Measurements from ENCODE around the gene C1orf159.
A peak's percentile ranks its signal among the peaks of the same experiment; 100 is the strongest.
"Not testable (repeated sequence)": the region's sequence is repeated elsewhere in the genome, so short reads cannot be mapped to it uniquely, and the experiment has no call there.

Gene C1orf159

DNA sequence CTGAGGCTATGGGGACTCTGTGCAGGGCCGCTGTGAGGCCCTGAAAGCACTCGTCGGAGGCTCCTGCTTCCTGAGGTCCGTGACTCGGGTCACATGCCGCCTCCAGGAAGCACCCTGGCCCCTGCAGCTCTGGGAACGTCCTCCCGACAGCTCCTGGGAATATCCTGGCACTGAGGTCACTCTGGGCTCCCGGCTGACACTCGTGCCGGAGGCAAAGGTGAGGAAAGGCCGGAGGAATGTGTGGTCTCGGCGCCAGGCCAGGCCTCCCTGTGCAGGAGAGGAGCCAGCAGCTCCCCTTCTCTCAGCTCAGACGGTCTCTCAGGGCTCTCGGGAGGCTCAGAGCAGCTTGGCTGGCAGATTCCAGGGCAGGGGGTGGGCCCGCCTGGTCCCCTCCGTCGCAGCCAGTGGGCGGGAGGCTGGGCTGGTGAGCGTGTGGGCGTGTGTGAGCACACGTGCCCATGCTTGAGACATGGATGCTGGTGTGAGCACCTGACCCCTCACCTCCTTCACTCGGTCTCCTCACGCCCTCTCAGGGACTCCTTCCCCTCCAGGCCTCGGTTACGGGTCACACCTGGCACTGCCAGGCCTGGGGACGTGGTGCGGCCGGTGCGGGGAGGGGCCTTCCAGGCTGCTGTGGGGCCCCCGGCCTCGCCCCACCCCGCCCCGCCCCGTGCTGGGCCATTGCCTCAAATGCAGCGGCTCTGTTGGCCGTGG, 36.3 kb downstream of the C1orf159 start:
- DNase-seq = peak in 1 of 2 donors; percentile 31

DNA sequence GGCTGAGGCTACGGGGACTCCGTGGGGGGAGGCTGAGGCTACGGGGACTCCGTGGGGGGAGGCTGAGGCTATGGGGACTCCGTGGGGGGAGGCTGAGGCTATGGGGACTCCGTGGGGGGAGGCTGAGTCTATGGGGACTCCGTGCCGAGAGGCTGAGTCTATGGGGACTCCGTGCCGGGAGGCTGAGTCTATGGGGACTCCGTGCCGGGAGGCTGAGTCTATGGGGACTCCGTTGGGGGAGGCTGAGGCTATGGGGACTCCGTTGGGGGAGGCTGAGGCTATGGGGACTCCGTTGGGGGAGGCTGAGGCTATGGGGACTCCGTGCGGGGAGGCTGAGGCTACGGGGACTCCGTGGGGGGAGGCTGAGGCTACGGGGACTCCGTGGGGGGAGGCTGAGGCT, 38.5 kb downstream of the C1orf159 start:
- DNase-seq = not testable (repeated sequence)

DNA sequence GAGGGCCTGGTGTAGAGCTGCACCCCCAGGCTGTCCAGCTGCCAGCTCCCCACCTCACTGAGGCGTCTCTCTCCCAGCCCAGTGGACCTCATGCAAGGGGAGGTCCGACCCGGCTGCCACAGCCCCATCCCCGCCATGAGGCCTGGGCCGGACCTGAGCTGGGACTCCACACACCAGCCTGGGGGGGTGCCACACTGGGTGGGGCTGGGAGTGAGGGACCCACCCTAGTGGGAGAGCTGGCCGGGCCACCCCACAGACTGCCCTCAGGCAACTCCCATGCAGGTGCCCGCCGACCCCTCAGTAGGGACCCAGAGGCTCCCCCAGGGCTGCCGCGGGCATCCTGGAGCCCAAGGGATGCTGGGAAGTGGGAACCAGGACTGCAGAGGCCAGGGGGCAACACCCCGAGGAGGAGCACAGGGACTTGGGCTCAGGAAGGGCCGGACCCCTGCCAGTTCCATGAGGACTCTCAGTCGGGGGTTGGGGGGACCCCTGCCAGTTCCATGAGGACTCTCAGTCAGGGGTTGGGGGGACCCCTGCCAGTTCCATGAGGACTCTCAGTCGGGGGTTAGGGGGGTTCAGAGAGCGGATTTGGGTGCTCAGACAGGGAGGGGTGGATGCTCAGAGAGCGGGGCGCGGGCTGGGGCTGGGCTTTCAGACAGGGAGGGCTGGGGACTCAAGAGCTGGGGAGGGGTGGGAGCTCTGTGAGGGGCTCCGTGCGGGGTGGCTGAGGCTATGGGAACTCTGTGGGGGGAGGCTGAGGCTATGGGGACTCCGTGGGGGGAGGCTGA, 40.5 kb downstream of the C1orf159 start:
- no peak for DNase-seq

DNA sequence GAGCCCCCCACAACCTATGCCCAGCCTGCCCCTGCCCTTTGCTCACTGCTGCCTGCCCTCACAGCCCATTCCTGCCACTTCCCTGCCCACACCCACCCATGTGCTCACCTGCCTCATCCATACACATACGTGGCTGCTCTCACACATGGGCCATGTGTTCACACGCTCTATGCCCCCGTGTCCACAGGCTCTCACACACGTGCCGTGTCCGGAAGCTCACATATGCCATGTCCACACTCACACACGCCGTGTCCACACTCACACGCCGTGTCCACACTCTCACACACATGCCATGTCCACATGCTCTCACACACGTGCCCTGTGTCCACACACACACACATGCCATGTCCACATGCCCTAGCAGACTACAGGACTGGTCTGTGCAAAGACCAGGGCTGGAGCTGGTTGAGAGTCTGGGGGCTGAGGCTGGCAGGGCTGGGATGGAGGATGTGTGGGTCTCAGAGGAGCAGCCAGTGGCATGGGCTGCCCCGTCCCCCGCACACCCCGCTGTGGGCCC, 41.2 kb downstream of the C1orf159 start:
- no peak for DNase-seq

DNA sequence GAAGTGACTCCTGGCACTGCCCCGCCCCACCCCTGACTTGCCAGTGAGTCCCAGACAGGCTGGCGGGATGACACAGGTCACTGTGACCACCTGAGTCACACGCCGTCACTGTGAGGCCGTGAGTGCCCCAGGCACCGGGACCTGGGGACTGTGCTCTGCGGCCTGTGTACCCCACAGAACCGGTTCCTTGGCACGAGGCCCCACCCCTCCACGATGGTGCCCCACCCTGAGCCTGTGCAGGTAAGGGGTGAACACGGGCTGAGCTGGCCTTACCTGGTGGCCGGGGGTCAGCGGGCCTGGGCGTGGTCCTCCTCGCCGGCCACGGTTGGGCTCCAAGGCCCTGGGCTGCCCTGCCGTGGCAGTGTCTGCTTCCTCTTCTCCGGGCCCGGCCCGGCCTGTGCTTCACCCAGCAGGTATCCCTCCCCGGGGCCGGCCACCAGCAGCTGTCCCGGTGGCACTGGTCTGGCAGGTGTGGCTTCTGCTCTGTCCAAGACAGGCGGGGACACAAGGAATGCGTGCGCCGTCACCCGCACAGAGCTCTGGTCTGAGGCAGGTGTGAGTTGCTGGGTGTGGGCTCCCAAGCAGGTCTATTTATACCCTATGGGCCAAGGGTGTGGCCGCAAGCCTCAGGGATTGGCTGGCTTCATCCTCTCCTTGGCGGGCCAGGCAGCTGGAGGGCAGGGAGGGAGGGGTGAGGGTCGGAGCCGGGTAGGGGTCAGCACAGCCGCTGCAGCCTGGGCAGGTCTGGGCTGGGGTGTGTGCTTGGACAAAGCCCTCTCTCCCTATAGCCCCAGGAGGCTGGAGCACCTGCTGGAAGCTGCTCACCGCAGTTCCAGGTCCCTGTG, 41.9 kb downstream of the C1orf159 start, which contains the start of gene RNF223:
Gene RNF223 (minus strand): TSS at position 564 of the 845 bp plus-strand sequence. CDS start 1,740 bp downstream, outside the sequence.
- DNase-seq = no peak

DNA sequence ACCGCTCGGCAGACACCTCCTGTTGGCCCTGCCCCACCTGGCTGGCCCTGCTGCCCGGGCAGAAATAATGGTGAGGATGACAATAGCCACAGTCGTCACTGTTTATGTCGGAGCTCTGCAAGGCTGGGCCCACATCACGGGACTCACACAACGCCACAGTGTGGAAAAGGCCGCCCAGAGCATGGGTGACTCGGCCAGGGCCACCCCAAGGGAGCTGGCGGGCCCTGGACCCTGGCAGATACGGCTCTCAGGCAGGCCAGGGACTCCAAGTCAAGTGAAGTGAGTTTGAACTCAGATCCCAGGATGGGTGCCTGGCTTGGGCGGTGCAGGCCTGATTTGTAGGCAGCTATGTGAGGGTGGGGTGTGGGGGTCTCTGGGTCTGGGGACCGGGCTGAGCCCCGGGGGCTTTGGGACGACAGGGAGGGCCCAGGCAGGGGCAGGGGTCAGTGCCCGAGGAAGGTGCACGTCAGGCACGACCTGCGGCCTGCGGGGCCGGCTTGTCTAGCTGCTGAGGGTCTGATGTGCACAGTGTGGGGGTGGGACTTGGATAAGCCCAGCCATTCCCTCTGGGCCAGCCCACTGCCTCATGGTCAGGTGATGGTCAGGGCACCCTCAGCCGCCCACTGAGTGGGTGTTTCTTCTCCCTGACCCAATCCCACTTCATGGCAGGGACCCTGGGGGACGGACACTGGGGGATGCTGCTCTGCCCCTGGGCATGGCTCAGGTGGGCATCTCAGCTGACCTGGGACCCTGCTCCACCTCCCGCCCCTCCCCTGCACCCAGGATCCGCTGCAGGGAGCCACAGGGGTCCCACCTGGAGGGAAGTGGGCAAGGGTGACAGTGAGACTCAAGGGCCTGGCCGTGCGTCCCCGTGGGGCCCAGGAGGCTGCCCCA, 42.8 kb downstream of the C1orf159 start:
- no peak for DNase-seq

DNA sequence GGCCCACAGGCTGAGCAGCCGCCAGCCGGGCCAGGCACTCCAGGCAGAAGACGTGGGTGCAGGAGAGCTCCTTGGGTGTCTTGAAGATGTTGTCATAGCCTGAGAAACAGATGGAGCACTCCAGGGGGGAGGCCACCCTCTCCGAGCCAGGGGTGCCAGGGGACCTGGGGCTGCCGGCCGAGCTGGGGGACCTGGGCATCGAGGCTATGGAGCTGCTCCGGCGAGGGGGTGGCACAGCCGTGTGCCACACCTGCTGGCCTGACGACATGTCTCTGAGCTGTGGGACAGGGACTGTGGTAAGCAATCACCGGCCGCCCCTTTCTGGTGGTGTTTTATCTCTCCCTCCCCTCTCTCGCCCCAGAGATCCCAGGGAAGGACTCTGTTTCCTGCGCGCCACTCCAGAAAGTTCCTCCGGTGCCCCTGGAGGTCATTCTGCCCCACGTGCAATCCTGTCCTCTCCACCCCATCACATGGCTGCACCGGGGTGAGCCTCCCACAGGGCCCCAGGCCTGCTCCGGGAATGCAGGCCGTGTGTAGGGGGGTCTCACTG, 43.5 kb downstream of the C1orf159 start:
- no peak for DNase-seq

DNA sequence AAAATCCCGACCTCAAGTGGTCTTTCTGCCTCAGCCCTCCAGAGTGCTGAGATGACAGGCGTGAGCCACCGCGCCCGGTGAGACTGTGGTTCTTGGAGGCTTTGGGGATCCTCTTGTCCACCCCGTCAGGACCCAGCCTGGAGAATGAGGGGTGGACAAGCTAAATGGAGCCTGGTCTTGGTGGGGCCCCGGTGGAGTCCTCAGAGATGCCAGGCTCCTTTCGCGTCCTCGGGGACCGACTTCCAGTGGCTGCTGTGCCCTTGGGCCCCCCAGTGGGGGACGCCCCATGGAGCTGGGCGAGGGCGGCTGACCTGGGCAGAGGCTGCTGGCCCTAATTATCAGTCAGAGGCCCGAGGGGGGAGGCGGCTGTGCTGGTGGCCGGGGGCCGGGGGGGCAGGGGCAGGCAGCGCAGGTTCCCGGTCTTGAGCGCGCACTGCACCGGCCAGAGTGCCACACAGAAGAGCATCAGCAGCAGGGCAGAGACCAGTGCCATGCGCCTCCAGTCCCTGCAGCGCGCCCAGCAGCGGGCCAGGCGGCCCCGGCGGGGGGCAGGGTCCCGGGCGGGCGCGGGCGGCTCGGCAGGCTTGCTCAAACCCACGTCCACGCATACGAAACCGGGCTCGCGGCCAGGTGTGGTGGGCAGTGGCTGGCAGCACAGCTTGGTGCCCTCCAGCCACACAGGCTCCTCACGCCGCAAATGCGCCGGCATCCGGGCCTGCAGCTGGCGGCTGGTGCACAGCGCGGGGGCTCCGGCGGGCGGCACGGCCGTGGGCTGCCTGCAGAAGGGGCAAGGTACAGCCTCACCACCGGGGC, 44.2 kb downstream of the C1orf159 start:
- DNase-seq = no peak

DNA sequence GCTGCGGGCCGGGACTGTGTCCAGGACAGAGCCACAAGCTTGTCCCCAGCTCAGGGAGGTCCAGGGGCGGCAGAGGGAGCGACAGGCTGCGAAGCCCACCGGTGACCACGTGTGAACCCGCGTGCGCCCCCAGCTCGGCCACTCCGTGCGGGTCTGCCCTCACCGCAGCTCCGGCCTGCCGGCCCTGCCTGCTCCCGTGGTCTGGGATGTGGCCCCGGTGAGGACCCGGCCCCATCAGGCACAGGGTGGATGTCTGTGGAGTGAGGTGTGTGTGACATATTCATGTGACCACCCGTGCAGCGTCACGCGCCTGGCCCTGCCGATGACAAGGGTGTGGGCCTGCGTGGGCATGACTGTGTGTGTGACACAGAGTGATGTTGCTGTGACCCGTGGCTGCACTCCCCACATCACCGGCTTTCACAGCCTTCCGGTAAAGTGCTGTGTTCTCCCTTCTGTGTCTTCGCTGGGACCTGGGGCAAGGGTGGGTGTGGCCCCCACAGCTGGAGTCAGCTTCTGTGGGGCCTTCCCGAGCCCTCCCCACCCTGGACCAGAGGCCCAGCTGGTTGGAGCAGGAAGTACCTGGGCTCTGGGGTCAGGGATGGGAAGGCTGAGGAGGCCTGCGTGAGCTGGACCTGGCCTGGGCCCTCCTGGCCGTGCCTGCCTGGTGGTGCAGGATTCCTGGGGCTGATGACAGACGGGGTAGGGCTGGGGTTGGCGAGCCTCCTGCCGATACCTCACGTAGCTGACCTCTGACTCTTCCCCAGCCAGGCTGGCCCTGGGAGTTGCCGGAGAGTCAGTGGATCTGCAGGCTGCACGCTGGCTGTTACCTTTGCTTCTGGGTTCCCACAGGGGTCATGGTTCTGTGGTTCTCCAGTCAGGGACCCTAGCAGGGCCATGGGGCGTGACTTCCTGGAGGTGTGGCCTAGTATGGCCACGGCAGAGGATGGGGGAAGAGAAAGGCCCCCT, 45.9 kb downstream of the C1orf159 start:
- DNase-seq = peak in 1 of 2 donors; percentile 6

DNA sequence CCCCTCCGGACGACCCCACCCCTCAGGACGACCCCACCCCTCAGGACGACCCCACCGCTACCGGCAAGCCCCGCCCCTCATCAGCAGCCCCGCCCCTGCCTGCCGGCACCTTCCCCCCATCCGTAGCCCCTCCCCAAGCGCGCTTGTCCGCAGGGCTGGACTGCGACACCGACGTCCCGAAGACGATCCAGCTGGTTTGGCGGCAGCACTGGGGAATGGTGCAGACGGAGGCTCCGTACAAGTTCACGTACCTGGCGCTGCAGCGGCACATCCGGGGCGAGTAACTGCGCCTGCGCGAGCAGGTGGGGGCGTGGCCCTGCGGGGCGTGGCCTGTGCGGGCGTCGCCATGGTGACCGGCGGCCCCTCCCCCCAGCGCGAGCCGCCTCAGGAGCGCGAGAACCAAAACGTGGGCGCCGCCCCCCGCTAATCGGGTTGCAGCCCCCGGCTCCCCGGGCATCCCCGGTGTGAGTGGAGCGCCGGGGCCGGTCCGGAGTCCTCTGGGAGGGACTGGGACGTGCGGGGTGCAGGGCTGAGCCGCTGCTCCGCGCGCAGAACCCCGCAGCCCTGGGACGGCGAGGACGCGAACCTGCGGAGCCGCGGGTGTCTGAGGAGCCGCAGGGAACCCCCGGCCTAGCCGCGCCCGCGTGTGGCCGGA, 46.7 kb downstream of the C1orf159 start:
- DNase-seq = peak; percentile 85 to 92

DNA sequence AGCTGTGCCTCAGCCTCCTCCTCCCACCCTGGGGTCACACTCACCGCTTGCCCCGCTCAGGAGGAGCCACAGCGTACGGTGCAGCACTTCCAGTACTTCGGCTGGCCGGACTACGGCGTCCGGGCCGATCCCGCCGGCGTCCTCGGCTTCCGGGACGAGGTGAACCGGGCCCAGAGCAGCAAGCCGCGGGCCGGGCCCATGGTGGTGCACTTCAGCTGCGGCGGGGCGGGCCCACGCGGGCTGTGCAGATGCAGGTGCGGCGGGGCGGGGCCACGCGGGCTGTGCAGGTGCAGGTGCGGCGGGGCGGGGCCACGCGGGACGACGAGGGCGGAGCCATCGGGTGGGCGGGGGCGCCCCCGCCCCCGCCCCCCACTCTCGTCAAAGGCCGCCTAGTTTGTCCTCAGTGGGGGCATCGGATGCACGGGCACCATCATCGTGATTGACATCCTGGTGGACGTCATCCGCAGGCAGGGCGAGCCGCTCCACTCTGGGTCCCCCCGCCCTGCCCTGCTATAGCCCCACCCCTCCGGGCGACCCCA, 47.3 kb downstream of the C1orf159 start:
- DNase-seq = peak; percentile 74 to 75

DNA sequence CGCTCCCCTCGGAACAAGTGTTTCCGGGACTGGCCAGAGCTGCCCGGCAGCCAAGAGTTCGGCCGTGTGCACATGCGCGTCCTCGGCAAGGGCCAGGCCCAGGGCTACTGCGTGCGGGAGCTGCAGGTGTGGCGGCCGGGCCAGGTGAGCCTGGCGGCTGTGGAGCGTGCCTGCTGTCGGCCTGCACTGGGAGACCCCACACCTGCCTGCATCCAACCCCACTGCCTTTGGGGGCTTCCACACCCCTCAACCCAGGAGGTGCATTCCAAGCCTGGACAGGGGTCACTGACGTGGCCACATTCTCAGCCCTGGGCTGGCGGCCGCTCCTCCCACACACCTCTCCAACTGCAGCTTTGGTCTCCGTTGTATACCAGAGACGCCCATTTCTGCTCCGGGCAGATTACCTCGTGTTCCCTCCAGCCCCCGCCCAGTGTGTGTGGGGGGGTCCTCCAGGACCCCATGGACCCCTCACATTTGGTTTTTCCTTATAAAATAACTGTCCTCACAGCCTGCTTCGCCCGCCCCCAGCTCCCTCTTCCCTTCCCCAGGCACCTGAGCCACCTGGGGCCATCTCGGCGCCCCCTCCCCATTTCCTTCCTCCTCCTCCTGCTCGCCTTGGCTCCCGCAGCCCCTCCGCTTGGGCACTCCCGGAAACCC, 47.9 kb downstream of the C1orf159 start:
- DNase-seq = no peak

DNA sequence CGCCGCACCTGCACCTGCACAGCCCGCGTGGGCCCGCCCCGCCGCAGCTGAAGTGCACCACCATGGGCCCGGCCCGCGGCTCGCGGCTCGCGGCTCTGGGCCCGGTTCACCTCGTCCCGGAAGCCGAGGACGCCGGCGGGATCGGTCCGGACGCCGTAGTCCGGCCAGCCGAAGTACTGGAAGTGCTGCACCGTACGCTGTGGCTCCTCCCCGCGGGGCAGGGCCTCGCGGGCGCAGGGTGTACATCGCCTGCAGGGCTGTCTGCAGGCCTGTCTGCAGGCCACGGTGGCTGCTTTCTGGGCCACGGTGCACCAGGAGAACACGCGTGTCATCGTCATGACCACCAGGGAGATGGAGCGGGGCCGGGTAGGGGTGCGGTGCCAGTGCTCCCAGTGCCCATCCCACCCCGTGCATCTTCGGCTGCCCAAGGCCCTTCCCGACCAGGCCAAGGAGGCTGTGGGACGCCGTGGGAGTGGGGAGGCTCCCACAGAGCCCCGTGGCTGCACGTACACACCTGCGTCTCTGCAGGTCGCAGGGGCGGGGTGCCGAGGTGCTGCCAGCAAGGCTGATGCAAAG, 48.5 kb downstream of the C1orf159 start:
- DNase-seq = no peak

DNA sequence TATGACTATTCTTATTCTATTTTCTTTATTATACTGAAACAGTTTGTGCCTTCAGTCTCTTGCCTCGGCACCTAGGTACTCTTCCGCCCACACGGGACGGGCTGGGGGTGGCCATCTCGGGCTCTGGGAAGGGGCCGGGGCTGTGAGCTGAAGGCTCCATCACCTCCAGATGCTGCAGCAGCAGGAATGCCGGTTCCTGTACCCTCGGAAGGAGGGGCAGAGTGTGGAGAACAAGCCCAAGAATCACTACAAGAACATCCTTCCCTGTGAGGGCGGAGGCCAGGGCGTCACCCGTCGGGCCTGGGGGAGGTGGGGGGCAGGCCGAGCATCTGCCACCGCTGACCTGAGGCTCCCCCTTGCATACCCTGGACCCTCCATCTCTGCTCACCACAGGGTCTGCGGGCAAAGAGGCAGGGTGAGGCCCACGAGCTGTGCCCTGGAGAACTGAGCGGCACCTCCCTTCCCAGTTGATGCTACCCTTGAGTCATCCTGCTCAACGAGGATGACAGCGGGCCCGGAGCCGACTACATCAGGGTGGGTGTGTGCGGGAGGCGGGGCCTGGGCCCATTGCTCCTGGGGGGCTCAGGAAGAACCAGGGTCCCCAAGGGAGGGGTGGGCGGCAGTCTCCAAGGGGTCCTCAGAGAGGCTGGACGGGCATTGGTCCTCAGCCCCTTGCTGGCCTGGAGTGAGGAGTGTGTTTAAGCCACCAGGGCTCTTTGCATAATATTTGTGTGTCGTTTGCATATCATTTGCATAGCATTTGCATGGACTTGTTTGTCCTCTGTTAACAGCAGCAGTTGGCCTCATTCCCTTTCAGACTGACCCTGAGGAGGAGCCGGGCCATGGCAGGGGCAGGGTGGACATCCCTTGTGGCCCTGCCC, 49.2 kb downstream of the C1orf159 start:
- DNase-seq = no peak

DNA sequence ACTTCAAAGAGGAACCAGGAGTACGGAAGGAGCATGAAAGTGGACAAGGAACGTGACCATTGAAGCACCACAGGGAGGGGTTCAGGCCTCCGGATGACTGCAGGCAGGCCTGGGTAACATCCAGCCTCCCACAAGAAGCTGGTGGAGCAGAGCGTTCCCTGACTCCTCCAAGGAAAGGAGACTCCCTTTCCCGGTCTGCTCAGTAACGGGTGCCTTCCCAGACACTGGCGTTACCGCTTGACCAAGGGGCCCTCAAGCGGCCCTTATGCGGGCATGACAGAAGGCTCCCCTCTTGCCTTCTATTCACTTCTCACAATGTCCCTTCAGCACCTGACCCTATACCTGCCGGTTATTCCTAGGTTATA, 50.0 kb downstream of the C1orf159 start:
- not testable (repeated sequence) for DNase-seq

DNA sequence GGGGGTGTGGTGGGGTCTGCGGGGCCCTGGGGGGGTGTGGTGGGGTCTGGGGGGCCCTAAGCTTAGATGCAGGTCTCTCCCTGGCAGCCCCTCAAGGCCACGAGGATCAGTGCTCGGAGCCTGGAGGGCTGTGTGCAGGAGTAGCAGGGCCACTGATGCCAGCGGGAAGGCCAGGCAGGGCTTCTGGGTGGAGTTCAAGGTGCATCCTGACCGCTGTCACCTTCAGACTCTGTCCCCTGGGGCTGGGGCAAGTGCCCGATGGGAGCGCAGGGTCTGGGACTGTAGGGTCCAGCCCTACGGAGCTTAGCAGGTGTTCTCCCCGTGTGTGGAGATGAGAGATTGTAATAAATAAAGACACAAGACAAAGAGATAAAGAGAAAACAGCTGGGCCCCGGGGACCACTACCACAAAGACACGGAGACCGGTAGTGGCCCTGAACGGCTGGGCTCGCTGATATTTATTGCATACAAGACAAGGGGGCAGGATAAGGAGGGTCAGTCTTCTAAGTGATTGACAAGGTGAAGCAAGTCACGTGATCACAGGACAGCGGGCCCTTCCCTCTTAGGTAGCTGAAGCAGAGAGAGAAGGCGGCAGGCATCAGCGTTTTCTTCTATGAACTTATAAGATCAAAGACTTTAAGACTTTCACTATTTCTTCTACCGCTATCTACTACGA, 50.5 kb downstream of the C1orf159 start:
- no peak for DNase-seq
